HG03135 (cell line): Measurements from ENCODE around the gene AMHR2.
"Not testable (repeated sequence)": the region's sequence is repeated elsewhere in the genome, so short reads cannot be mapped to it uniquely, and the experiment has no call there.

Source experiments
- ATAC-seq: cut with Tn5 transposase; IDR thresholded peaks from one replicate; pipeline ENCODE4 v1.9.1; 2021; ENCODE audit warnings: mild to moderate bottlenecking, moderate library complexity; ENCODE audit not compliant: unreplicated experiment

The AMHR2 gene

DNA sequence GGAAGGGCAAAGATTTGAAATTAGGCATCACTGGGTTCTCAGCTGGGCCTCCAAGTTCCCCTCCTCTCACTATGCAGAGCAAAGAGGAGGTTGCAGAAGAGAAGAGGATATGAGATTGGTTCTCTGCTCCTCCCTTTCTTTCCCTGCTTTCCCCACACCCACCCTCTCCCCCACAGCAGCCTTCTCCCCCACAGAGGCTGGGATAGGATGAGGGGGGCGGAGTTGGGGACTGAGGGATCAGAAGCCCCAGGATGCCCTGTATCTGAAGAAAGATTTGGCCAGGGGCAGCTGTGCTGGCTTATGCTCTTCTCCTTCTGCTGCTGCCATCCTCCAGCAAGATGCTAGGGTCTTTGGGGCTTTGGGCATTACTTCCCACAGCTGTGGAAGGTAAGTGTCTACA is at the start of gene AMHR2:
Gene AMHR2 (plus strand): TSS at position 259 of the 400 bp plus-strand sequence. CDS start 80 bp downstream, at position 339.
- ATAC-seq: no peak

DNA sequence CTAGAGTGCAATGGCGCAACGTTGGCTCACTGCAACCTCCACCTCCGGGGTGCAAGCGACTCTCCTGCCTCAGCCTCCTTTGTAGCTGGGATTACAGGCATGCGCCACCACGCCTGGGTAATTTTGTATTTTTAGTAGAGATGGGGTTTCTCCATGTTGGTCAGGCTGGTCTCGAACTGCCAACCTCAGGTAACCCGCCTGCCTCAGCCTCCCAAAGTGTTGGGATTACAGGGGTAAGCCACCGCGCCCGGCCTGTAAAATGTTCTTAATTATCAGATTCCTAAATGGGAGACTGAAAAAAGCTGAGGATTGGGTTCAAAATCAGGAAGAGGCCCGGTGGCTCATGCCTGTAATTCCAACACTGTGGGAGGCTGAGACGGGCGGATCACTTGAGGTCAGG is 49.4 kb upstream of the AMHR2 start:
- not testable (repeated sequence) for ATAC-seq

DNA sequence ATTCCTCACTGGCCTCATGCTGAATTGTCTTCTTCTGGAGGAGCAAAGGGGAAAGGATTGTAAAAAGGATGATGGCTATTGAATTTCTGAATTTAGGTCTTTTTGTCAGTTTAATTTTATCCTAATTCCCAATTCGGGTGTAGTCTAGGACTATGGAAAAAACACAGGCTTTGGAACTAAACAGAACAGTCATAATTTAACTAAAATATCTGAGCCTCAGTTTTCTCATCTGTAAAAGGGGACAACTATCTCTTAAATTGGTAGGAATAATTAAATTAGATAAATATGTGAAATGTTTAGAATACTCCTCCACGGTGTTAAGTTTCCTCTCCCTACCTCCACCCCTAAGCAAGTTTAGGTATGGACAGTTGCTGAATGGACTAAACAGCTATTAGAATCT is 46.9 kb upstream of the AMHR2 start:
- no peak for ATAC-seq

DNA sequence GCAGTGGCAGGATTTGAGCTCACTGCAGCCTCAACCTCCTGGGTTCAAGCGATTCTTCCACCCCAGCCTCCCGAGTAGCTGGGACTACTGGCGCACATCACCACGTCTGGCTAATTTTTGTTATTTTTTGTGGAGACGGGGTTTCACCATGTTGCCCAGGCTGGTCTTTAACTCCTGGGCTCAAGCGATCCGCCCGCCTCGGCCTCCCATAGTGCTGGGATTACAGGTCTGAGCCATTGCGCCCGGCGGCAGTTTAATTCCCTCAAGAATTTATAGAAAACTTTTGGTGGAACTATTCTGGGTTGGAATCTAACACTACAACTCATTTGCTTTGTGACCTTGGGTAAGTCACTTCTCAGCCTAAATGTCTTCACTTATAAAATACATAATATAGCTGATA is 45.4 kb upstream of the AMHR2 start:
- no peak for ATAC-seq

DNA sequence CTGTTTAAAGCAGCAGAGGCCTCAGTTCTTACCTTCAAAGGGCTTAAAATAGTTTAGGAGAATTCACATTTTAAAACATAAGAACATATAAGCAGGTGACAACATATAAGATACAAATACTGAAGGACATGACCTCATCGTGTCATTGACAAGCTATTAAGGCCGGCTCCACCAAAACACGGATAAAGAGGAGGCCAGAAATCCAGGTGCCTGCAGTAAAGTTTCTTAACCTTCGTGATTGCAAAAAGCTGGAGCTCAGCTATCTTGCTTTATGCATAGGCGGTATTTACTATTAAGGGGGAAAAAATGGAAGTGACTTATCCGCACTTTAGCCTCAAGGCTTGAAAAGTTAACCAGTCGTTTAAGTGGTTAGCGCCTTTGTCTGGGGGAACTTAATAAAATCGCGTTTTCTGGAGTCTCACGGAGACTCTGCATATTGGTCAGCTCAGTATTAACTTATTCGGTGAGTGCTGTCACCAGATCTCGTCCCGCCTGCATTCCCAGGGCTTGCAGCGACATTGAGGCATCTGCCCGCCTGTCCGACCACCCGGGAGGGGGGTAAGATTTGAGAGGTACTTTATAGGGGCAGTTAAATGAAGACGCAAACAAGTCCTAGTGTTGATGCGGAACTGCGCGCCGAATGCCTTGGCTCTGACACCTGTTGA is 44.8 kb upstream of the AMHR2 start:
- ATAC-seq: no peak

DNA sequence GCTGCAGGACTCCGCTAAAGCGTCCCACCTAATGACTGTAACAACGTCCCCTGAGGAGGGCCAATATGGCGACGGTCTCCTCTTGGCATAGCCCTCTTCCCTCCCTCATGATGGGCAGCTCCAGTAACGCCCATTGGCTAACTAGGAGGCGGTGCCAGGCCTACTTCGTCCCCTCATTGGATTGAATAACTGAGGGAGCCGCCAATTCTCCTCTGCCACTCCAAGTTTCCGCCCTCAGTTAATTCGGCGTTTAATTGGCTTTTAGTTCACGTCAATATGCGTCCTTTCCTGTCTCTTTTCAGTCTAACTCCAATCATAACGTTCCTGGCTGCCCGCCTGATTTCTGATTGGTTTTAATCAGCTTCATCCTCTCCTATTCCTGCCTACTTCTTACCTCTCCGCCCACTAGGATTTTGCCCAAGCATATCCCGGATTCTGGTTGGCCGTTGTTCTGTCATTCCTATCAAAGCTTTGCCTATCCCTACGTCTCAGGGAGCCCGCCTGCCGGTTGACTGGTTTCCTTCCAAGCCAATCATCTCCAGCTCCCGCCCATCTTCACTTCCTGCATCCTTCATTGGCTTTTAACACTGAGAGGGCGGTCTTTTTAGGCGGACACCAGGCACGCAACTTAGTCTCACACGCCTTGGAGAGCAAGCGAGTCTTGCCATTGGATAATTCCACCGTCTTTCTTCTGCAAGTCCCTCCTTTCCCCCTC is 44.1 kb upstream of the AMHR2 start:
- ATAC-seq: peak; percentile 68

DNA sequence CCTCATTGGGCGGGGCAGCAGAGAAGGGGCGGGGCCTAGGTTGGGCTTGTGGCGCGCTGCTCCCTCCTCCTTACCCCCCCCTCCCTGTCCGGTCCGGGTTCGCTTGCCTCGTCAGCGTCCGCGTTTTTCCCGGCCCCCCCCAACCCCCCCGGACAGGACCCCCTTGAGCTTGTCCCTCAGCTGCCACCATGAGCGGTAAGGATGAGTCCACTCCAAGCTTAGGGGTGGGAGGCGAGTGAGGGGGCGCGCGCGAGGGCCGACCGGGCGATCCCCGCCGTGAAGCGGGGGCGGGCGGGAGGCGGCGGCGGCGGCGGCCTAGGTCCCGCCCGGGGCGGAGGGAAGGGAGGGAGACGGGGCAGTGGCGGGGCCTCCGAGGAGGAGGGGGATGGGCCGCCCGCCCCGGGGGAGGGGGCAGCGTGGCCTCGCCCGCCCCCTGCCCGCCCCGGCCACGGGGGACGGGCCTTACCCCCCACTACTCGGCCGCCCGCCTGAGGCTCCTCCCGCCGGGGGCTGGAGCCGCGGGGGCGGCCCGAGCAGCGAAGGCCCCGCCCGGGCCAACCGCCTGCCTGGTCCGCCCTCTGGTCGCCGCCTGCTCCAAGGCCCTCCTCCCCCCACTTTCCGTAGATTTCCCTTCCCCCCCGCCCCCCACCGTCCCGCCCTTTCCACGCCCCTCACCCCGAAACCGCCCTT is 43.4 kb upstream of the AMHR2 start, which contains the start of gene SP1:
Gene SP1 (plus strand): TSS at position 73 of the 690 bp plus-strand sequence. CDS start 116 bp downstream, at position 189.
- ATAC-seq: peak; percentile 39

DNA sequence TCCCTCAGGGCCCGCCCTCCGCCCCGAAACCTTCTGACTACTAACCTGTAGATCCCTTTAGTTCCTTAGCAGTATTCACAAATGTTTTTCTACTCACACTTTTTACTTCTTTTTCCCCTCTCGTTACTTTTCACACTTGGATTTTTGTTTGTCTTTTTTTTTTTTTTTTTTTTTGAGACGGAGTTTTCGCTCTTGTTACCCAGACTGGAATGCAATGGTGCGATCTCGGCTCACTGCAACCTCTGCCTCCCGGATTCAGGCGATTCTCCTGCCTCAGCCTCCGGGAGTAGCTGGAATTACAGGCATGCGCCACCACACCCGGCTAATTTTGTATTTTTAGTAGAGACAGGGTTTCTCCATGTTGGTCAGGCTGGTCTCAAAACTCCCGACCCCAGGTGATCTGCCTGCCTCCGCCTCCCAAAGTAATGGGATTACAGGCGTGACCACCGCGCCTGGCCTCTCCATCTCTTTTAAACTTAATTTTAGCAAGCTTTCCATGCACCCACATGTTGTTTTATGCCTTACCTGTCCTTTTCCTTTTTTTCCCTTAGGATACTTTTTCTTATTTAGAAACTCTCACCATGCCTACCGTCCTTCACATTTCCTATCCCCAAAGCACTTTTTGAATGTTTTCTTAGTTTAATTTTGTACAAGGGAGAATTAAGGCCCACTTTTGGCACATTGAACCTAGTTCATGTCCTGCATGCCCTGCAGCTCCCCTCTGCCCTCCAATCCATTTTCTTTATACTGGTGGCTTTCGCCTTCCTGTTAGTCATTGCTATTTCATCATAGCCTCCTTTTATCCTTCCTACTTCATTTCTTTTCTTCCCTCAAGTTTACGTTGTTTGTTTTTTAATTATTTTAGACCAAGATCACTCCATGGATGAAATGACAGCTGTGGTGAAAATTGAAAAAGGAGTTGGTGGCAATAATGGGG is 42.6 kb upstream of the AMHR2 start:
- ATAC-seq: no peak

DNA sequence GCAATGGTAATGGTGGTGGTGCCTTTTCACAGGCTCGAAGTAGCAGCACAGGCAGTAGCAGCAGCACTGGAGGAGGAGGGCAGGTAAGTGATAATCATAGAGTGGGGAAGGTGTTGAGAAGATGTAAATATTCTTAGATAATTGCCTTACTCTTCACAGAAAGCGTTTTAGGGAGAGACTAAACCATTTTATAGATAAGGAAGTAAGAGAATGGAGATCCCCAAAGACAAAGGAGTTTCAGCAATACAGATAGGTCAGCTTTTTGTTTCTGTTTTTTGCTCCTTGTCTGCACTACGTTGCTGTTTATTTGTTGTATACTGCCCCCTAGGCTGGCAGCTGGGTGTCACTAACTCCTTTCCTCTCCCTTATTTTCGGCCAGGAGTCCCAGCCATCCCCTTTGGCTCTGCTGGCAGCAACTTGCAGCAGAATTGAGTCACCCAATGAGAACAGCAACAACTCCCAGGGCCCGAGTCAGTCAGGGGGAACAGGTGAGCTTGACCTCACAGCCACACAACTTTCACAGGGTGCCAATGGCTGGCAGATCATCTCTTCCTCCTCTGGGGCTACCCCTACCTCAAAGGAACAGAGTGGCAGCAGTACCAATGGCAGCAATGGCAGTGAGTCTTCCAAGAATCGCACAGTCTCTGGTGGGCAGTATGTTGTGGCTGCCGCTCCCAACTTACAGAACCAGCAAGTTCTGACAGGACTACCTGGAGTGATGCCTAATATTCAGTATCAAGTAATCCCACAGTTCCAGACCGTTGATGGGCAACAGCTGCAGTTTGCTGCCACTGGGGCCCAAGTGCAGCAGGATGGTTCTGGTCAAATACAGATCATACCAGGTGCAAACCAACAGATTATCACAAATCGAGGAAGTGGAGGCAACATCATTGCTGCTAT is 41.7 kb upstream of the AMHR2 start:
- ATAC-seq: no peak

DNA sequence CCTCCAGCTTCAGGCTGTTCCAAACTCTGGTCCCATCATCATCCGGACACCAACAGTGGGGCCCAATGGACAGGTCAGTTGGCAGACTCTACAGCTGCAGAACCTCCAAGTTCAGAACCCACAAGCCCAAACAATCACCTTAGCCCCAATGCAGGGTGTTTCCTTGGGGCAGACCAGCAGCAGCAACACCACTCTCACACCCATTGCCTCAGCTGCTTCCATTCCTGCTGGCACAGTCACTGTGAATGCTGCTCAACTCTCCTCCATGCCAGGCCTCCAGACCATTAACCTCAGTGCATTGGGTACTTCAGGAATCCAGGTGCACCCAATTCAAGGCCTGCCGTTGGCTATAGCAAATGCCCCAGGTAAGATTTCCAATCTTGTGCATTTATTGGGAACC is 40.4 kb upstream of the AMHR2 start:
- ATAC-seq: no peak

DNA sequence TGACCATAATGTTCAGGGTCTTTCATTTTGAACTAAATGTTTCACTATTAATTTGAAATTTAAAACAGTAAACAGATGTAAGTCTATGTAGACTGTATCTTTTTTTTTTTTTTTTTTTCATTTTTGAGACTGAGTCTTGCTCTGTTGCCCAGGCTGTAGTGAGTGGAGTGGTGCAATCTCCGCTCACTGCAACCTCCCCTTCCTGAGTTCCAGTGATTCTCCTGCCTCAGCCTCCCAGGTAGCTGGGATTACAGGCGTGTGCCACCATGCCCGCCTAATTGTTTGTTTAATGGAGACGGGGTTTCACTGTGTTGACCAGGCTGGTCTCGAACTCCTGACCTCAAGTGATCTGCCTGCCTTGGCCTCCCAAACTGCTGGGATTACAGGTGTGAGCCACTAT is 37.3 kb upstream of the AMHR2 start:
- not testable (repeated sequence) for ATAC-seq

DNA sequence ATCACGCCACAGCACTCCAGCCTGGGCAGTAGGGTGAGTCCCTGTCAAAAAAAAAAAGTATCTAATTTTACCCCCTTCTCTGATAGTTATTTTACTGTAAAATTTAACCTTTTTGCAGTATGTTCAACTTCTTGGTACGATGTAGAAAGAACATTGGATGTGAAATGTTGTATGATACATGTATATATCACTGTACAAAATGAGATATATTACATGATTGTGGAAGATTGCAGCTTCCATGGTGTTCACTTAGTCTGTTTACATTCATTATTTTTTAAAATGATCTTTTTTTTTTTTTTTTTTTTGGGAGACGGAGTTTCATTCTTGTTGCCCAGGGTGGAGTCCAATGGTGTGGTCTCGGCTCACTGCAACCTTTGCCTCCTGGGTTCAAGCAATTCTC is 34.7 kb upstream of the AMHR2 start:
- no peak for ATAC-seq

DNA sequence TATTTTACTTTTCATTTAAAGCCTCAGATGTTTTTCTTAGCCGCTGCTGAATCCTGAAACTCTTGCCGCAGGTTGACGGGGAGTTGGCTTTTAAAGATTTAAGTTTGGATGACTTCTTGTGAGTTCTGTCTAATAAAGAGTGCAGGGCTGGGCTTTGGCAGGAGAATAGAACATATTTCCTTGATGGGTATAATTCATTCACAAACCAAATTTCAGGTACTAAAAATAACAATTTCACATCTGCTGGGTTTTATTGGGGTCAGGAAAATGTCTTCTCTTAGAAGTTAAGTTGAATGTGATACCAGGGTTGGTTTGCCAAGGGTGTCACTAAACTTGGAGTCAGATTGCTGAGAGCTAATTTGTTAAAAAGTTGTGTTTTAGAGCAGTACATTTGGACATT is 34.0 kb upstream of the AMHR2 start:
- no peak for ATAC-seq

DNA sequence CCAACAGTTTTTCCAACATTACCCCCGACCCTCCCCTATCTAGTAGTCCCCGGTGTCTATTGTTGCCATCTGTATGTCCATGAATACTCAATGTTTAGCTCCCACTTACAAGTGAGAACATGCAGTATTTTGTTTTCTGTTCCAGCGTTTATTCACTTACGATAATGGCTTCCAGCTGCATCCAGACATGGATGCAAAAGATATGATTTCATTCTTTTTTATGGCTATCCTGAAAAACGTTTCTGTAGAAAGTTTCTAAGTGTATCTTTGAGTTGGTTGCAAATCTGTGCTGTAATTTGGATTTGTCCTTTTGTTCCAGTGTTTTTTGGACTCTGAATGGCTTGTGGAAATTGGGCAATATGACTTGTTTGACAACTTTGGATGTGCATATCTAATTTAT is 31.9 kb upstream of the AMHR2 start:
- no peak for ATAC-seq

DNA sequence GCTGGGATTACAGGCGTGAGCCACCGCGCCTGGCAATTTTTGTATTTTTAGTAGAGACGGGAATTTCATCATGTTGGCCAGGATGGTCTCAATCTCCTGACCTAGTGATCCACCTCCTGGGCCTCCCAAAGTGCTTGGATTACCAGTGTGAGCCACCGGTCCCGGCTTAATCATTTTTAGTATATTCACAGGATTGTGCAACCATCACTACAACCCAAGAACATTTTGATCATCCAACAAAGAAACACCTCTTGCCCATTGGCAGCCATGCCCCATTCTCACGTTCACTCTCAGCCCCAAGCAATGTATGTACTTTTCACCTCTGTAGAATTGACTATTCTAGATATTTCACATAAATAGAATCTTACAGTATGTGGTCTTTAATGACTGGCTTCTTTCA is 23.8 kb upstream of the AMHR2 start:
- no peak for ATAC-seq

DNA sequence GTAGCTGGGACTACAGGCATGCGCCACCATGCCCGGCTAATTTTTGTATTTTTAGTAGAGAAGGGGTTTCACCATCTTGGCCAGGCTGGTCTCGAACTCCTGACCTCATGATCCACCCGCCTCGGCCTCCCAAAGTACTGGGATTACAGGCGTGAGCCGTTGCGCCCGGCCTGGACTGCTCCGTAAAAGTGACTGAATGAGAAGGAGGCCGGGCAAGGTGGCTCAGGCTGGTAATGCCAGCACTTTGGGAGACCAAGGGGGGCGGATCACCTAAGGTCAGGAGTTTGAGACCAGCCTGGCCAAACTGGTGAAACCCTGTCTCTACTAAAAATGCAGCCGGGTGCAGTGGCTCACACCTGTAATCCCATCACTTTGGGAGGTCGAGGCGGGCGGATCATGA is 21.3 kb upstream of the AMHR2 start:
- ATAC-seq: not testable (repeated sequence)

DNA sequence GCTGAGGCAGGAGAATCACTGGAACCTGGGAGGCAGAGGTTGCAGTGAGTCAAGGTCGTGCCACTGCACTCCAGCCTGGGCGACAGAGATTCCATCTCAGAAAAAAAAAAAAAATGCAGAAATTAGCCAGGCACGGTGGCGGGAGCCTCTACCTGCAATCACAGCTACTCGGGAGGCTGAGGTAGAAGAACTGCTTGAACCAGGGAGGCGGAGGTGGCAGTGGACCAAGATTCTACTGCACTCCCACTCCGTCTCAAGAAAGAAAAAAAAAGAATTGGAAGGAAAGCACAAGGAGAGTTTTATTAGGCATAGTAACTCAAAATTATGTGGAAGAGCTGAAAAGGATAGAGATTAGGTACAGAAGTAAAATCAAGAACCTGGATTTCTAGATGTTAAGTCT is 20.8 kb upstream of the AMHR2 start:
- no peak for ATAC-seq

DNA sequence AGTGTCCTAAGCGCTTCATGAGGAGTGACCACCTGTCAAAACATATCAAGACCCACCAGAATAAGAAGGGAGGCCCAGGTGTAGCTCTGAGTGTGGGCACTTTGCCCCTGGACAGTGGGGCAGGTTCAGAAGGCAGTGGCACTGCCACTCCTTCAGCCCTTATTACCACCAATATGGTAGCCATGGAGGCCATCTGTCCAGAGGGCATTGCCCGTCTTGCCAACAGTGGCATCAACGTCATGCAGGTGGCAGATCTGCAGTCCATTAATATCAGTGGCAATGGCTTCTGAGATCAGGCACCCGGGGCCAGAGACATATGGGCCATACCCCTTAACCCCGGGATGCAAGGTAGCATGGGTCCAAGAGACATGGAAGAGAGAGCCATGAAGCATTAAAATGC is 12.7 kb upstream of the AMHR2 start:
- ATAC-seq: no peak

DNA sequence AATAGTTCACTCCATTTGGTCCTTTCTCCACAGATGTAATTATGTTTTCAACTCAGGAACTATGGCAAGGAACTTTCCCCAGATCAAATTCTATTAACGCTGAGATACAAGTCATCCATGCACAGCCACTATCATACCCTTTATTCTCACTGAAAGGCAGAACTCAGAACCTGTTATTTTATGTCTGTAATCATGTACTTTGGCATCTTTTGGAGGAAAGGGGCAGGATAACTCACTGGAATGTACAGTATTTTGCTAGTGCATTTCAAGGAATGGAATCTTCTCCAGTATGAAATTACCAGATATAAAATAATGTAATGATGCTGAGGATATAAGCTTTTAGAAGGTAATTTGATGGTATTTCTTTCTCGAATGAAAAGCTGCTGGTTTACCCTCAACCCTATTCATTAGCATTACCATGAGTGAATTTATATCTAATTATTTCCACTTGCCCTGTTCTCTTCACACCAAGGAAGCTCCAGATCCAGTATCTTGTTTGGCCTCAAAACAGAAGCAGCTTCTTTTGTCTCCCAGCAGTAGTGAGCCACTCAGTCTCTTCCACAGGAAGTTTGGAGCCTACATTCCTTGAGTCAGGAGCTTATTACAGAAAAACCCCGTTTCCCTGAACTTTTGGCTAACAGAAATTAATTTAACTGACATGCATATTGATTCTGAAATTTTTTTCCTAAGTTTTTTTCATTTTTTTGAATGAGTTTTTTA is 10.0 kb upstream of the AMHR2 start:
- ATAC-seq: no peak
